HG03025 (cell line): ENCODE results near the gene SYNGR4.

Experiments used
- ATAC-seq: cut with Tn5 transposase; IDR thresholded peaks from one replicate; pipeline ENCODE4 v1.9.1; 2021; ENCODE audit warnings: mild to moderate bottlenecking, moderate library complexity; ENCODE audit not compliant: unreplicated experiment, low FRiP score

The SYNGR4 gene

GRCh38 chr19:48424694-48425219 lies 60.6 kb downstream of the SYNGR4 start:
- ATAC-seq = no peak
